GM19372 (cell line): ENCODE data around the gene METTL8.
A peak's percentile ranks its signal among the peaks of the same experiment; 100 is the strongest.
"Not testable (repeated sequence)": the region's sequence is repeated elsewhere in the genome, so short reads cannot be mapped to it uniquely, and the experiment has no call there.

Source experiments
- ATAC-seq: cut with Tn5 transposase; IDR thresholded peaks from one replicate; pipeline ENCODE4 v1.9.1; 2021; ENCODE audit warnings: mild to moderate bottlenecking, low read depth, moderate library complexity; ENCODE audit not compliant: unreplicated experiment

Gene METTL8

DNA sequence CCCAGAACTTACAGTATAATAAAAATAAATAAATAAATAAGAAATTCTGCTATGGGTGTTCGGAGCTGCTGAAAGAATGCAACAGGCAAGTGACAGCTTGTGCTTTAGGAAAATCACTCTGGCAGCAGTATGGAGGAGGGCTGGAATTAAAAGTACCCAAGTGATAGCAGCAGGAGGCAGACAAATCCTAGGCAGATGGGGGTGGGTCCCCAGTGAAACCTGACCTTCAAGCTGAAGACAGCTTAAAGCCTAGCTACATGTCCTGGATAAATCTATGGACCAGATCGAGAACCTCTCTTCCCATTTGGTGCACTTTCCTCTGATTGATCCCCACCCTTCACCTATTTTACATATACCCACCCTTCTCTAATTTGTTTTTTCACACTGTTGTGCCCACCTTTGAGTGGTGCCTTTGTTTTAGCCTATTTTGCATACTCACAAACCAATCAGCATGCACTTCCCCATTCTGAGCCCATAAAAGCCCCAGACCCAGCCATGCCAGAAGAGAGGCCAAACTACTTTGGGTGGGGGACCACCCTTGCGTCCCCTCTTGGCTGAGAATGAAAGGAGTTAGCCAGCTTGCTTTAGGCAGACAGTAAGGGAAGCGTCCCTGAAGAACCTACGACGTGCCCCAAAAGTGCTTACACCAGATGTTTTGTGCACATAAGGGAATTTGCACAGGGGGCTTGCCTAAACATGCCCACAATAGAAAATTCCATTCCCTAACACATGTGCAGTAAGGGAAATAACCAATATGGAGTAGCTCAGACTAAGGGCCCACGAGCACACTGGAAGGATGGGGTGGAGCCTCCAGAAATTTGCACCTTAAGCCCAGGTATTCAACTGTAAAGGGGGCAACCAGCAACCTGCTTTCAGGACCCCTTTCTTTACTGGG lies 3.0 kb downstream of the METTL8 start:
- no peak for ATAC-seq

DNA sequence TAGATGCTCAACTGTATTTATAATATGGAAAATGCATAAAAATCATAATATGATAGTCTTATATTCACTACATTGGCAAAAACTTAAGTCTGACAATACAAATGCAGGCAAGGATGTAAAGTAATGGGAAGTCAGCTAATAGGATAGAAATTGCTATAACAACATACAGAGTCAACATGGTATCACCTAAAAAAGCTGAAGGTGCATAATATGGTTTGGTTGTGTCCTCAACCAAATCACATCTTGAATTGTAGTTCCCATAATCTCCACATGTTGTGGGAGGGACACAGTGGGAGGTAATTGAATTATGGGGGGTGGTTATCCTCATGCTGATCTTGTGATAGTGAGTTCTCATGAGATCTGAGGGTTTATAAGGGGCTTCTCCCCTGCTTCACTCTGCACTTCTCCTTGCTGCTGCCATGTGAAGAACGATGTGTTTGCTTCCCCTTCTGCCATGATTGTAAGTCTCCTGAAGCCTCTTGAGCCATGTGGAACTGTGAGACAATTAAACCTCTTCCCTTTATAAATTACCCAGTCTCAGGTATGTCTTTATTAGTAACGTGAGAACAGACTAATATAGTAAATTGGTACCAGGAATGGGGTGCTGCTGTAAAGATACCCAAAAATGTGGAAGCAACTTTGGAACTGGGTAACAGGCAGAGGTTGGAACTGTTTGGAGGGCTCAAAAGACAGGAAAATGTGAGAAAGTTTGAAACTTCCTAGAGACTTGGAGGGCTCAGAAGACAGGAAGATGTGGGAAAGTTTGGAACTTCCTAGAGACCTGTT lies 10.9 kb downstream of the METTL8 start:
- ATAC-seq = not testable (repeated sequence)

DNA sequence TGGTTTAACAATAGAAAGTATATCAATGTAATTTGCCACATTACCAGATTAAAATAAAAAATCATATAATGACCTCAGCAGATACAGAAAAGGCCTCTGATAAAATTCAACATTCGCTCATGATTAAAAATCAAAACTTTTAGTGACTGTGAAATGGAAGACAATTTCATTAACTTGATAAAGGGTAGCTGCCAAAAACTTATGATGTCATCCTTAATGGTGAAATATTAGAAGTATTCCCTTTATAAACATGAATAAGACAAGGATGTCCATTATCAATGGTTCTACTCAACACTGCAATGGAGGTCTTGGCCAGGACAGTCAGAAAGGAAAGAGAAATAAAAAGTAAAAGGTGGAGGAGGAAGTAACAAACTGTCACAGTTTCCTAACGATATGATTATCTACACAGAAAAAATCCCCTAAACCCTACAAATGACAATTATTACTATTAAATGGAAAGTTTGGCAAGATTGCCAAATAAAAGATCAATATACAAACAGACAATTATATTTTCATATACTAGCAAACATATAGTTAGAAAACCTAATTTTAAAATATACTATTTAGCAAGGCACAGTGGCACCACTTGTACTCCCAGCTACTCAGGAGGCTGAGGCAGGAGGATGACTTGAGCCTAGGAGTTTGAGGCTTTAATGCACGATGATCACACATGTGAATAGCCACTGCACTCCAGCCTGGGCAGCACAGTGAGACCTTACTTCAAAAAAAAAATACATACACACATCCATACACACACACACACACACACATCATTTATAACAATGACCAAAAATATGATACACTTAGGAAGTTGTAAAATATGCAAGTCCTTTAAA lies 12.8 kb downstream of the METTL8 start:
- ATAC-seq = no peak

DNA sequence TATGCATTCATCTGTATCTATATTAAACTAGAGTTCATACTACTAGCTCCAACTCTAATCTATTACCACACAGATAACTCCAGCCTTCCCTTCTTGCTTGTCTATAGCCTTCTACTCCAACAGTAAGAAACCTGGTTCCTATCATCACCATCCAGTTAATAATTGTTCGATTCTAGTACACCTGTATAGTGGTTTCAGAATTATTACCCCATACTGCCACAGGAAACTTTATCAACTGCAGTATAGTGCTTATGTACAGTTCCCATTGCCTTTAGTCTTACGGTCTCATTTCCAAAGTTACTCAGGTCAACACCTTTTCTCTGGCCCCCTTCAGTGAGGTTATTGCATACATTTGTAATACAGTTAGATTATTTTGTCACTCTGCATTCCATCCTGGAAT lies 14.5 kb downstream of the METTL8 start:
- no peak for ATAC-seq

DNA sequence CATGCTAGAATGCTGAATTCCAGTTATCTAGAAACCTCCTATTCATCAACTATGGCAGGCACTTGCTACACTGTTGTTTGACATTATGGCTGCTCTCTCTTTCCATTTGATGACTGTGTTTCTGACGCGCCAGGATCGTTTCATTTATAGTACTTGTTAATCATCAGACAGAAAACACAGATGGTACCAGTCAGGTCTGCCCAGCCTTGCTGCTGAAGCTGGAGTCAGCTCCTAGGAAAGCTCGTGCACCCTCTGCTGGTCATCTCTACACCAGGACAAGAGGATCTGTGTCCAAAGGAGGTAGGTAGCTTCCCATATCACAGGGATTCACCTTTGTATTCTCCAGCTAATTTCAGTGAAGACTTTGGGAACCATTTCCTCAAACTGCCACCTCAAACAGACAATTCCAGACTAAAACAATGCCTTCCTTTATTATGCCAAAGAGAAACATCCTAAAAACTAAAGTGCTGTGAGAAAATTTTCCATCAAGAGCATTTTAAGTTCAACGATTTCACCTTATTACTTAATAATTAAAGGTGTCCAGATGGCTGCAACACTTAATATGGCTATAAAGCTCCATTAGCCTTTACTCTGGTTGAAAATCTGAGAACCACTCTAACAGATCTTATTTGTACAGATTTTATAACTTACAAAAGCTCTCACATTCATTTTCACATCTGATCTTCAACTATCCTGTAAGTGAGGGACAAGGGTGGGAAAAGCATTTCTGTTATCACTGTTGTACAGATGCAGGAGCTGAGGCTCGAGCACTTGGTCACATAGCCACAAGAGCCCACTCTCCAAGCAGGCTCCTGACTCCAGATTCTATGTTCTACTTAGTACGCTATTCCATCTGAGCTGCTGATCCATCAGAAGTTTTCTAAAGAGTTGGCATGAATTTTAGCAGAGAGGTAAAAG lies 17.5 kb downstream of the METTL8 start:
- ATAC-seq = peak; percentile 77

DNA sequence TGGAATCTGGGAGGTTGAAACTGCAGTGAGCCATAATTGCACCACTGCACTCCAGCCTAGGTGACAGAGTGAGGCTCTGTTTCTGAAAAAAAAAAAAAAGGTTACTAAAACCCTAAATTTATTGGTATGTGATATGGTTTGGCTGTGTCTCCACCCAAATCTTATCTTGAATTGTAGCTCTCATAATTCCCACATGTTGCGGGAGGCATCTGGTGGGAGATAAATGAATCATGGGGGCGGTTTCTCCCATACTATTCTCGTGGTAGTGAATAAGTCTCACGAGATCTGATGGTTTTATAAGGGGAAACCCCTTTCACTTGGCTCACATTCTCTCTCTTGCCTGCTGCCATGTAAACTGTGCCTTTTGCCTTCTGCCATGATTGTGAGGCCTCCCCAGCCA lies 19.1 kb downstream of the METTL8 start:
- ATAC-seq = not testable (repeated sequence)

DNA sequence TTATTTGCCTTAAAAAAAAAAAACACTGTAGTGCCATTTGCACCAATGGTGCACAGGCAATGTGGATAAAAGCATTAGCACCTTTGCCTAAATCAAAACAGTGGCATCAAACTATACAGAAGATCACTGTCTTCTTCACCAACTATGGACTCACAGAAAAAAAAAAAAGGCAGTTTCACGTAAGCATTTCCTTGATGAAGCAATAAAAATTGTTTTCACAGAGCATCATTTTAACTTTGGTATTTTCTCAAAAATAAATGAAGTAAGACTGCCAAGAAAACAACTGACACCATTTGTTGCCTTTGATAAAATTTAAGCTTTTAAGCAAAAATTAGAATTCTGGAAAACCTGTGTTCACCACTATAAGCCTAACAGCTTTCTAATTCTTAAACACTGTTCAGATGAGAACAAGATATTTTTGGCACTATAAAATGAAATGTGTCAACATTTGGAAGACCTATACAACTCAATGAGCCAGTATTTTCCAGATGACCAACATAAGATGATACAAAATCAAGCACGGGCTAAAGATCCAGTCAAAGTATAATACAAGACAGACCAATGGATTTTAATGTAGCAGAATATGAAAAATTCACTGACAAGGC lies 21.1 kb downstream of the METTL8 start:
- no peak for ATAC-seq

DNA sequence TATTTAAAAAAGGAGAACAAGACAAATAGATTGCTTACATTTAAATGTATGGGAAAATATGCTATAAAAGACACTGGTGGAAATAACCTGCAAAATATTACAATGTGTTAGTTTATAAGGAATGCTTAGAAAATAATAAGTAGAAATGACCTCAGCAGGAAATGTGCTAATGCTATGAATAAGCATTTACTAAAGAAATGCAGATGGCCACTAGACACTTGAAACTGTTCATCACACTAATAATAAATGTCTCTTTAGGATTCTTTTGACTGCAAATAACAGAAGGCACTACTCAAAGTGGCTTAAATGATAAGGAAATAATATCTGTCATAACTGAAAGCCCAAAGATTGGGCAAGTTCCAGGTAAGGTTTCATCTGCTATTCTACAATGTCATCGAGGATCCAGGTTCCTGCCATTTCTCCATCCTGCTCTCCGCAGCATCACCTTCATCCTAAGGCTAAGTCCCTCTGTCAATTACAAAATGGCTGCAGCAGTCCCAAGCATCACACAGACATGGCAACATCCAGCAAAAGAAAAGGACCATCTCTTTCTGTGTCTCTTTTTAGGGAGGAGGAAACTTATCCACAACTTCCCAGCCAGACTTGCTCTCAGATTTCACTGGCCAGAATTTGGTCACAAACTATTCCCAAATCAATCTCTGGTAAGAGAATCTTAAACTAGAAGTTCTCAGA lies 21.9 kb downstream of the METTL8 start:
- no peak for ATAC-seq

DNA sequence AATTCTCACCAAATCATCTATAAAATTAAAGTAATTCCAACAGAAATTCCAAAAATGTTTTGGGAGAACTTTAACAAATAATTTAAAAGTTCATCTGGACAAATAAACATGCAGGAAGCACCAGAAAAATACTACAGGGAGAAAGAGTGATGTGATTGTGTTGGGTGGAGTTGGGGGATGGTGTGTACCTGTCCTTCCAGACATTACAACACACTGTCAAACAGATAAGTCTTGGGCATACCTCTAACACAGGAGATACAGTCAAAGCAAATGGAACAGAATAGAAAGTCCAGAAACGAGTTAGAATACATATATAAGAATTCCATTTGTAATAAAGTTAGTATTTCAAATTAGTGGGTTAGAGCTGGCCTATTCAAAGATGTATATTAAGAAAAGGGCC lies 22.6 kb downstream of the METTL8 start:
- no peak for ATAC-seq

DNA sequence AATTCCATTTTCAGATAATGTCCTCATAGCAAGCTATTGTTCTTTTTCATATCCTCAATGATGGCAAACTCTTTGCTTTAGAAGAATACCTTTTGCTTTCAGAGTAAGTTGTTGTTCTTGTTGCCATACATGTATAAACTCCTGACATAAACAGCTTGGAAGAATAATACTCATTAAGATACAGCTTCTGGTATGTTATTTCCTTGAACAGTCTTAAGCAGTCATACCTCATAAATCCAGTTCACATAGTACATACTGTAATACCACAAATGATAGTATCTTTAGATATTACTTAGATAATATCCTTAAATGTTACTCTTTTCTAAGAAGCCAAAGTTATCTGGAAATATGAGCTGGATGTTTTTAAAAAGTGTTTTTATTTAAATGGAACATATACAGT lies 23.2 kb downstream of the METTL8 start:
- ATAC-seq = no peak

DNA sequence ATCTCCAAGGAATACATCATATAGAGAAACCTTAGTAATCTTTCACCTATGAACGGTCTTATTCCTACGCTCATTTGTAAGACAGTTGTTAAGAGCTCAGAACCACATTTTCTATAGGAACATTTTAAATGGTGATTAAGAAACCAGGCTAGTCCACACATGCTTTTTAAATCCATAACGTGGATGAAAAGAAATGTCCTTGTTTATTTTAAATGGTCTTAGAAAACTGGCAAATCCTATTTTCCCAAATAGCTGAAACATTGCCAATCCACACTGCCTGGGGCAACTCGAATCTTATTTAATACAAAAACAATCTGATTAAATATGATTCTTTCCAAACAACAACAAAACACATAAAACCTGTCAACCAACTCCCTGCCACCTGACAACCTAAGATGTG lies 23.7 kb downstream of the METTL8 start:
- ATAC-seq = no peak

DNA sequence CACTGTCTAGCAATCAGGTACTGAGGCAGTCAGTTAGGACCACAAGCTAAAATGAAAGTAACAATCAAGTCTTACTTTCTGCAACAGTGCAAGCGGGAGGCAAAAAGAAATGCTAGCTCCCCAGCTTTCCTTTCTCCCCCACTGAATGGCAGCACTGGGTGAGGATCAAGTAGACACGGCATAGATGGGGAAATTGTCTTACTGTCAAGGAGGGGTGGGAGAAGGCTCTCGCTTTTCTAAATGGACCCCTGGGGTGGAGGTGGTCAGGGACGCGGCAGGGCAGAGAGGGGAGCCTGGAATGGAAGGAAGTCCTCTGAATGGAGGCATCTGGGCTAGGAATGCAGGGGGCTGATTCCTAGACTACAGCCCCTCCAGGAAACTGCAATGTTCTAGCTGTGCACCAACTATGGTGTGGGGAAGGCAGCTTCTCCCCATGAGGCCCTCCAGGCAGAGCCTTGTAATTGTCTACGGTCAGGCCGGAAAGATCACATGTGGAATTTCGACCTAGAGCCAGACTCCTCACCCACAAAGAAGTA lies 24.3 kb downstream of the METTL8 start:
- ATAC-seq = no peak

DNA sequence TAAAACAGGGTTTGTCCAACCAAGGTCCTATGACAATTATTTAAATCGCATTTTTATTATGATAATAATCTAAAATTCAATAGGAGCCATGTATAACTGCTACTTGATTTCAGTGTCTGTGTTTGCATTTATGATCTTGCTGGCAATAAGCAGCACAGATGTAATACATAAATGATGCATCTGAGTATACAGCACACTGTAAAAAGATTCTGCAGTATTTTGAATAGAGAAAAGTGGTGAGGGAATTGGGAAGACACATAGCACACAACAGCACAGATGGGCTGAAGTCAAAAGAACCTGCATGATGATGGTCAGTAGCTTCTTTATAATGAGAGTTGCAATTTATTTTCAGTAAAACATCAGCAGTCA lies 26.1 kb downstream of the METTL8 start:
- no peak for ATAC-seq

DNA sequence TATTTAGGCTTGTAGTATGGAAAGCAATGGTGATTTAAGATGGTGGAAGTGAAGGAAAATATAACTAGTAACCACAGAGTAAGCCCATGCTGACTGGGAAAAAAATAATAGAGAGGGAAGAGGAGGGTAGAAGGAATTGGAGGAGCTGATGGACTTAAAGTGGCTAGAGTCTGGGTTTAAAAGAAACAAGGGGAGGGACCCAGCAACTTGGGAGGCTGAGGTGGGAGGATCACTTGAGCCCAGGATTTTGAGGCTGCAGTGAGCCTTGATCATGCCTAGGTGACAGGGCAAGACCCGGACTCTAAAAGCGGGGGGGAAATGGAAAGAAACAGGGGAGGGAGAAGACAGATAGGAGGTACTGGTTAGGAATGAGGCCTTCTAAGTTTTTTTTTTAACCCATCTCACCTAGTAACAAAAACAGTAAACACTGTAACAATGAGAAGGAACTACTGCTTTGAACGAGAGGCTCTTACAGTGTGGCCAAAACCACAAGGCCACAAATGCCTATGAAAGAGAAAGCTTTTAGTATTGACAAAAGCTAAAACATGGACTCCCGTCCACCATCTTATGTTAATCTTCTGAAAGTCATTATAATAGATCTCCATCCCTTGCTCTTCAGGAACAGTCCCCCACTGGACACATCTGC lies 26.6 kb downstream of the METTL8 start:
- peak; percentile 63 for ATAC-seq

DNA sequence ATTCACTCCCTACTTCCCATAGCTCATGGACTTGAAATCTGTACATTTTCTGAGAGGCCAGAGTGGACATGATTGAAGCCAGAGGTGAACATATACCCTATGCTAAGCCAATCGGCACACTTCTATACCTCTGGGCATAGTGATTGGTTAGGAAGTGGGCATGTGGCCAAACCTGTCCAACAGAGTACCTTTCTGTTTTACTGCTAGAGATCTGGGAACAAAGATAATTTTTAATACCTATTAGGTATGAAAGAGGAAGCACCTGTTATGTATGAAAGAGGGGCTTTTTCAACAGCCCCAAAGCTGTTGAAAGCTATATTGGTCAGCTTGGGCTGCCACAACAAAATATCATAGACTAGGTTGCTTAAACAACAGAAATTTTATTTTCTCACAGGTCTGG lies 27.7 kb downstream of the METTL8 start:
- peak; percentile 69 for ATAC-seq

DNA sequence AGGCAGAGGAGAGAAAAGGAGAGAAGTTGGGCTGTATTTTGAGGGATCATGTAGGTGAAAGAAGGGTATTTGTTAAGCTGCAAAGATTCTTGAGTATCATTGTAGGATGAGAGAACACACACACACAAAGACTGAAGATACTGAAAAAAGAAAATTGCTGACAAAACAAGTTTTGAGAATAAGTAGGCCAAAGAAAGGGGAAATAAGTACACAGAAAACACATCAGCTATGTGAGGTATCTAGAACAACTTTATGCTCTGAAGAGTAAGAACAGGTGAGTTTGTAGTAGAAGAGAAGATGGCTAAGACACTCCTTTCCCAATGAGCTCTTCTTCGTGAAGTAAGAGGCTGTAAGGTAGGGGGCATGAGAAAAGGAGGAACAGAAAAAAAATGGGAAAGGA lies 28.2 kb downstream of the METTL8 start:
- no peak for ATAC-seq

DNA sequence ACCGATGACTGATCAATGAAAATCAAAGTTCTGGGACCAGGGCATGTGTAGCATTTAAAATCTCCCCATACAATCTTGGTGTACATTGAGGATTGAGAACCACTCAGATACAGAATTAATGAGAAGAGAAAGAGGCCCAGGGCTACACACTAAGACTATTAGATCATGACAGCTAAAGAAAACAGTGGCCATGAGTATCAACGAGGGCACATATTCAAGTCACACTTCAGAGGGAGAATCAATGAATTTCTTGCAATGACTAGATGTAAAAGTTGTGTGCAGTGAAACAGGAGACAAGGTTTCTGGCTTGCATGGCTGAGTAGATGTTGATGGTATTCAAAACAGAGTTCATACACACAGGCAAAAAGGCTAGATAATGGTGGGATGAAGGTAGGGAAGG lies 29.1 kb downstream of the METTL8 start:
- no peak for ATAC-seq

DNA sequence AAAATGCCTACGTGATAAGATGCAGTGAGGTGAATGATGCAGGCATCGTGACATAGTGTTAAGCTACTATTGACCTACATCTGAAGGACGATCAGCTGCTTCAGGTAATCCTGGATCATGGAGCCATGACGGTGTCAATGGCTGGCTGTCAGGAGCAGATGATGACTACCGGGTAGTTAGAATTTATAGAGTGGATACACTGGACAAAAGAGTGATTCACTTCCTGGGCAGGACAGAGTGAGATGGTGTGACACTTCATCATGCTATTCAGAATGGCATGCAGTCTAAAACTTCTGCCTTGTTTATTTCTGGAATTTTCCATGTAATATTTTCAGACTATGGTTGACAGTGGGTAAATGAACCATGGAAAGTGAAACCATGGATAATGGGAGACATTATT lies 29.5 kb downstream of the METTL8 start:
- ATAC-seq = no peak
